ENCODE data around the gene MLLT10.

The MLLT10 gene

DNA sequence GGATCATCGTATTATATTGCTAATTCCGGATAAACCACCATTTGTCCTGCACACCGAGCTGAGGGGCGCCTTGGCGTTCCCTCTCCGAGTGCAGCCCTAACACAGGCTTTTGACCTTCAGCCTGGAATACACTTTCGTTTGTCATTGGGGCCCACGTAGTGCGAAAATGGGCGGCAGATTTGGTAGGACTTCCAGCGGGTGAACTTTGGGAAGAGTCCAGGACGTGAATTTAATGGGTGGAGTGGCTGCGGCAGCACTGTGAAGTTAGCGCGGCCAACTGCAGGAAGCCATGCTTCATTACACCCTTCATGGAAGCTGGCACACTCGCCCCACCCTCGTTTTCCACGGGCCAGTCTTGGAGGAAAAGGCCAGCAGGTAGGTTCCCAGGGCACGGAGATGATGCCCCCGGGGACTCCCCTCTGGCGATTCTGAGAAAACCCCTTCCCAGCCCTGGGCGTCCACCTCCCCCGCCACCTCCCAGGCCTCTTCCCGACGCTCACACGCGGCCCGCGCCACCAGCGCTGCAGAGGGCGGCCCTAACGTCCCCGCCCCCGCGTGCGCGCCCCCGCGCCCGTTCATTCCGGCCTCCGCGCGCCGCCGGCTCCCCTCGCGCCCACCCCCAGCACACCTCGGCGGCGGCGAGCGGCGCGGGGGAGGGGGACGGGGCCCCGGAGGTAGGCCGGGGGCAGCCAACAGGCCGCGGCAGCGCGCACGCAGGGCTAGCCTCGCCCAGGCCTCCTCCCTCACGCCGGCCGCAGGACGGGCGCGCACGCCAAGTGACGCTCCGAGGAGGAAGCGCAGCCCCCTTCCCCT is at the start of gene MLLT10:
Gene MLLT10, plus strand, starts transcription at position 766 of the 813 bp plus-strand sequence. CDS start 413 bp downstream, outside the sequence.
- Mint-ChIP-seq H3K4me3 (peak within 1 kb of the TSS; percentile 83), H3K27me3 (peaks cover 6% of the 10 kb centered on the region), H3K27ac (peak within 1 kb of the TSS; percentile 88), H3K9me3 (no peaks in the 10 kb centered on the region), H3K36me3 (ENCODE audit: low read depth) (peaks cover 14% of the 10 kb centered on the region), H3K4me1 (peaks cover 26% of the 10 kb centered on the region)
- DNase-seq (peak; percentile 89), ATAC-seq (peak; percentile 93)

DNA sequence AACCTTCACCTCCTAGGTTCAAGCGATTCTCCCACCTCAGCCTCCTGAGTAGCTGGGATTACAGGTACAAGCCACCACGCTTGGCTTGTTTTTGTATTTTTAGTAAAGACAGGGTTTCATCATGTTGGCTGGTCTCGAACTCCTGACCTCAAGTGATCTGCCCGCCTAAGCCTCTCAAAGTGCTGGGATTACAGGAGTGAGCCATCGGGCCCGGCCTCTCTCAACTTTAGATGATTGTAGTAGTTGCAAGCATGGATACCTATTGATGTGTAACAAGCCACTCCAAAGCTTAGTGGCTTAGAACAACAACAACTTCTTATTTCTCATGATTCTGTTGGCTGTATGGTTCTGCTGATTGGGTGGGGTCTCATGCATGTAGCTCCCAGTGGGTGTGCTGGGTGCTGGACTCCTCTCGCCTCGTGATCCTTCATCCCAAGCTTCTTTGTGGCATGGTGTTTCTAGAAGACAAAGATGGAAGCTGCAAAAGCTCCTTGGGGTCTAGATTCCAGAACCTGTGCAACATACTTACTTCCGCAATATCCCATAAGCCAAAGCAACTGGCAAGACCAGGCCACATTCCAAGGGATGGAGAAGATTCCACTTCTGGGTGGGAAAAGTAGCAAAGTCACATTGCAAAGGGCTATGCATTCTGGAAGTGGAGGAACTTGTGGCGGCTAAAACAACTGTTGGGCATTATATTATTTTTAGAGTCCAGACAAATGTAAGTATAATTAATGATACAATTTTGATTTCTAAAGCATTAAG is 46.4 kb upstream of the MLLT10 start:
- H3K4me3 Mint-ChIP-seq, result no peak overlapping the region
- H3K36me3 Mint-ChIP-seq (ENCODE audit: low read depth), result no peaks in the 10 kb centered on the region
- ATAC-seq (no peak), DNase-seq (no peak)
- no peak overlapping the region for H3K27ac Mint-ChIP-seq
- peaks cover 16% of the 10 kb centered on the region for H3K27me3 Mint-ChIP-seq
- no peaks in the 10 kb centered on the region for H3K9me3 Mint-ChIP-seq
- H3K4me1 Mint-ChIP-seq, result no peaks in the 10 kb centered on the region

- H3K27me3 Mint-ChIP-seq, result peaks cover 19% of the 10 kb centered on the region
- no peaks in the 10 kb centered on the region for H3K9me3 Mint-ChIP-seq
- ATAC-seq, result no peak
- no peak overlapping the region for H3K4me3 Mint-ChIP-seq
- H3K27ac Mint-ChIP-seq, result no peak overlapping the region
- H3K4me1 Mint-ChIP-seq, result no peaks in the 10 kb centered on the region
- no peak for DNase-seq
- H3K36me3 Mint-ChIP-seq (ENCODE audit: low read depth), result no peaks in the 10 kb centered on the region
These were observed 45.6 kb upstream of the MLLT10 start for GRCh38 chr10:21488246-21488956.

GRCh38 chr10:21488957-21489446 is 45.0 kb upstream of the MLLT10 start:
- ATAC-seq (no peak), DNase-seq (no peak)
- H3K36me3 Mint-ChIP-seq (ENCODE audit: low read depth), result no peaks in the 10 kb centered on the region
- peaks cover 1% of the 10 kb centered on the region for H3K4me1 Mint-ChIP-seq
- no peak overlapping the region for H3K4me3 Mint-ChIP-seq
- peaks cover 25% of the 10 kb centered on the region for H3K27me3 Mint-ChIP-seq
- no peak overlapping the region for H3K27ac Mint-ChIP-seq
- no peaks in the 10 kb centered on the region for H3K9me3 Mint-ChIP-seq

DNA sequence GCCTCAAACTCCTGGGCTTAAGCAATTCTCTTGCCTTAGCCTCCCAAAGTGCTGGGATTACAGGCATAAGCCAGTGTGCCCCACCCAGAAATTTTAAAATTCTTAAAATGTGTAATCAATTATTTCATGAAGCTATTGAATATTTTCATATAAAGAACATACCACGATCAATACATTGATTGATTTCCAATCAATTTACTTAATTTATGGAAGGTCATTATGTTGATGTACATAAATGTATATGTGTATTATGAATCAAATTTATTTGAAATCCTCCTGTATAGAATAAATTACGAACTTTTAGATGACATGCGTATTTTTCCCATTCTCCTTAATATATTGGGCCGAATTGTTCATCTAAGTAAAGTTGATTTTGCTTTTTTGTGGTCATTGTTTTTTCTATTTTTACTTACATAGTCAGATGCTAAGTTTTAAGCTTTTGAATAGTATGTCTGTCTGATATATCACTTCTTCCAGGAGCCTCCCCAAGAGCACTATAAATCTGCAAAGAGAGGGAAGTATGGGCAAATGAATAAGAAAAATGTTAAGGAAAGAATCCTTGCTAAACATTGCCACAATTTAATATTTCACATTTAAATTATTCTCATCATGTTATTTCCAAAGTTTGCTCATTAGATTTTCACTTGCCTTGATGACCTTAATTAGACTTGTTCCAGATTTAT is 43.9 kb upstream of the MLLT10 start:
- no peak for ATAC-seq
- Mint-ChIP-seq H3K9me3 (no peaks in the 10 kb centered on the region), H3K4me1 (peaks cover 6% of the 10 kb centered on the region), H3K36me3 (ENCODE audit: low read depth) (no peaks in the 10 kb centered on the region), H3K27me3 (peaks cover 32% of the 10 kb centered on the region), H3K4me3 (no peak overlapping the region), H3K27ac (no peak overlapping the region)
- DNase-seq, result no peak

DNA sequence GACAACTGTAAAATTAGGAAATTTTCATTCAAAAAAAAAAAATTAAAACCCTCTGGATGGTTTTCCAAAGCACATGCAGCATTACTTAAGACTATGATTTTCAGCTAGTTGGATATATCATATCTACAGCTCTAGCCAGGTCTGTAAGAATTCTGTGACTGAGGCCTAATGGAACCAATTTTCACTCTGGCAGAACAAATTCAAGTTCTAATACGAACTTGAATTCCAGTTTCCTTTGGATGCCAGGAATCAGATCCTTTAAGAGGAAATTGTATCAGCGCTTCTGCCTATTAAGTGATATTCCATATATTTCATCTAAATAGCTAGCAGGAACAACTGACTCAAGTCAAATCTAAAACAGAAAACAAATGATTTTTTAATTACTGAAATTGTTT is 43.3 kb upstream of the MLLT10 start:
- no peaks in the 10 kb centered on the region for H3K9me3 Mint-ChIP-seq
- ATAC-seq (no peak), DNase-seq (no peak)
- H3K4me3 Mint-ChIP-seq, result no peak overlapping the region
- no peak overlapping the region for H3K27ac Mint-ChIP-seq
- H3K36me3 Mint-ChIP-seq (ENCODE audit: low read depth), result no peaks in the 10 kb centered on the region
- H3K4me1 Mint-ChIP-seq, result peaks cover 10% of the 10 kb centered on the region
- peaks cover 36% of the 10 kb centered on the region for H3K27me3 Mint-ChIP-seq

- Mint-ChIP-seq H3K4me3 (no peak overlapping the region), H3K9me3 (no peaks in the 10 kb centered on the region), H3K4me1 (peaks cover 12% of the 10 kb centered on the region), H3K36me3 (ENCODE audit: low read depth) (no peaks in the 10 kb centered on the region), H3K27ac (no peak overlapping the region), H3K27me3 (peaks cover 40% of the 10 kb centered on the region)
- DNase-seq (no peak), ATAC-seq (no peak)
These were observed 41.6 kb upstream of the MLLT10 start for GRCh38 chr10:21492421-21492820.

DNA sequence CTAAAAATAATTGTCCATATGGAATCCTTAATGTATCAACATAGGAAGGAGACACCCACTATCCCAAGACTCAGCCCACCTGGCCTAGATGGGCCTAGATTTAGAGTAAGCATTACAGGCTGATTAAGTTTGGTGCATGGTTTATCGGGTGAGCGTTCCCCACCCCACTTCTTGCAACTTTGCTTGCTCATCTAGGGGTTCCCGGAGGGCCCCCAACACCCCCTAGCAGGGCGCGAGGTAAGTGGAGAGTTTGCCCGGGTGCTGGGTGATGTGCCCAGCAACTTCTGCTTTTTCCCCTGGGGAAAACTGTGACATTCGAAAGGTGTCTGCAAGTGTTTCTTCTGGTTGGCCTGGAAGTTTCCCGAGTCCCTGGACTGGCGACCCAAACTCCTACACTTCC is 40.2 kb upstream of the MLLT10 start:
- Mint-ChIP-seq H3K4me3 (peak overlapping the region; percentile 66), H3K36me3 (ENCODE audit: low read depth) (no peaks in the 10 kb centered on the region), H3K9me3 (no peaks in the 10 kb centered on the region), H3K27me3 (peaks cover 53% of the 10 kb centered on the region), H3K4me1 (peaks cover 15% of the 10 kb centered on the region), H3K27ac (no peak overlapping the region)
- no peak for DNase-seq
- no peak for ATAC-seq

DNA sequence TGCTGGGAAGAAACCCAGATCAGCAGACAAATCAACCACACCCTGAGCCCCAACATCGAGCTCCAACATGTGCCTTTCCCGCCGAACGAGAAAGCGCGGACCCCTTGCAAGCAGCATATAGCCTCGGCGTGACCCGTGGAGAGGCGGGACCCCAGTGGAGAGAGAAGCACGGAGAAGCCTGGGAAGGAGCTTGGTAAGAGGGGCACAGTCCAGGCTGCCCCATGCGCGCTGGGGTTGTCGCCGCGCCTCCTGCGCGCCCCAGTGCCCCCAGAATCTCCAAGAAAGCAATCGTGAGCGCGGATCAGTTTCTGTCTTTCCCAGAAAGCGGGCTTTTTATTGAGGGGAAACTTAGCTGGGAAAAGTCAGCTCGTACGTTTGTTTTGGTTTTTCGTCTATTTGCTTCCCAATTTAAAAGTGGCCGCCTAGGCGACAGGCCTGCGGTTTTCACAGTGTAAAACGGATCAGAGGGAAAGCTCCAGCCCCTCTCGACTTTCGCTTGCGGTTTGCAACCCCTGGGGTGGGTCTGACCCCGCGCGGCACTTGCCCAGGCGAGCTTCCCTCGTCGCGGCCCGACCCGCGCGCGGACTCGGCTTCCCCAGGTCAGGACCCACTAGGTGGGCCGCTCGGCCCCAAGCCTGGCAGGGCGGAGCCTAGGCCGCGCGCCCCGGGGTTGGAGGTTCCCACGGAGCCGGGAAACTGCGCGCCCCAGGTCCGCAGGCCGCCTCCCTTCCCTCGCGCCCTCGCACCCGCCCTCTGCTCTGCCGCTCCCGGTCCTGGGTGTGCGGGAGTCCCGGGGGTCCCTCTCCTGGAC is 39.6 kb upstream of the MLLT10 start:
- H3K4me3 Mint-ChIP-seq, result peak overlapping the region; percentile 80
- no peak for ATAC-seq
- H3K4me1 Mint-ChIP-seq, result peaks cover 15% of the 10 kb centered on the region
- H3K36me3 Mint-ChIP-seq (ENCODE audit: low read depth), result no peaks in the 10 kb centered on the region
- peak; percentile 31 for DNase-seq
- peaks cover 59% of the 10 kb centered on the region for H3K27me3 Mint-ChIP-seq
- H3K9me3 Mint-ChIP-seq, result no peaks in the 10 kb centered on the region
- H3K27ac Mint-ChIP-seq, result no peak overlapping the region

GRCh38 chr10:21495002-21495751 is 38.9 kb upstream of the MLLT10 start:
- Mint-ChIP-seq H3K4me3 (peak overlapping the region; percentile 80), H3K4me1 (peaks cover 15% of the 10 kb centered on the region), H3K27me3 (peaks cover 65% of the 10 kb centered on the region), H3K27ac (peak overlapping the region; percentile 39), H3K36me3 (ENCODE audit: low read depth) (no peaks in the 10 kb centered on the region), H3K9me3 (no peaks in the 10 kb centered on the region)
- DNase-seq, result no peak
- no peak for ATAC-seq

DNA sequence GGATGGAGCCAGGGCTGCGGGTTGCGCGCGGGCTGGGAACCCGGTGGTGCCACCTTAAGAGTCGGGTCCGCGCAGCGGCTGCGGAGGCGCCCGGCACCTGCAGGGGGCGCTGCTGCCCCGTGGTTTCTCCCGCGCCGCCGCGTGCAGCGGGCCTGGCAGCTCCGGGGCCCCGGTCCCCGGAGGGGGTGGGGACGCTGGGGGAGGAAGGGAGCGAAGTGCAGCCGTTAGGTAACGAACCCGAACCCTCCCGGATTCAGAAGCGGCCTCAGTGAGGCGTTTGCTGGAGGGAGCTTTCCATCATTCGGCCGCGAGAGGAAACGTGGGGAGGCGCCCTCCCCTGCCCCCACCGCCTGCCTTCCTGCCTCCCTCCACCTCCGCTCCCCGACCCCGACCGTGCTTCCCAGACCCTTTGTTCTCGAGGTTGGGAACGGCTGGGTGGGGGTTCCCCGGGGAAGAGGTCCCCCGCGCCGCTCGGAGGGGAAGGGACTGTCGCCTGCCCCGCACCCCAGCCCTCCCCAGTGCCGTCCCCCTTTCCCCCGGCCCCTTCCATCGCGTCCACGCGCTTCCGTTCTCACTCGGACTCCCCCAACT is 38.2 kb upstream of the MLLT10 start:
- Mint-ChIP-seq H3K27ac (no peak overlapping the region), H3K9me3 (no peaks in the 10 kb centered on the region), H3K4me1 (peaks cover 15% of the 10 kb centered on the region), H3K4me3 (peak overlapping the region; percentile 80), H3K27me3 (peaks cover 68% of the 10 kb centered on the region), H3K36me3 (ENCODE audit: low read depth) (no peaks in the 10 kb centered on the region)
- ATAC-seq (peak; percentile 85), DNase-seq (peak; percentile 90)

DNA sequence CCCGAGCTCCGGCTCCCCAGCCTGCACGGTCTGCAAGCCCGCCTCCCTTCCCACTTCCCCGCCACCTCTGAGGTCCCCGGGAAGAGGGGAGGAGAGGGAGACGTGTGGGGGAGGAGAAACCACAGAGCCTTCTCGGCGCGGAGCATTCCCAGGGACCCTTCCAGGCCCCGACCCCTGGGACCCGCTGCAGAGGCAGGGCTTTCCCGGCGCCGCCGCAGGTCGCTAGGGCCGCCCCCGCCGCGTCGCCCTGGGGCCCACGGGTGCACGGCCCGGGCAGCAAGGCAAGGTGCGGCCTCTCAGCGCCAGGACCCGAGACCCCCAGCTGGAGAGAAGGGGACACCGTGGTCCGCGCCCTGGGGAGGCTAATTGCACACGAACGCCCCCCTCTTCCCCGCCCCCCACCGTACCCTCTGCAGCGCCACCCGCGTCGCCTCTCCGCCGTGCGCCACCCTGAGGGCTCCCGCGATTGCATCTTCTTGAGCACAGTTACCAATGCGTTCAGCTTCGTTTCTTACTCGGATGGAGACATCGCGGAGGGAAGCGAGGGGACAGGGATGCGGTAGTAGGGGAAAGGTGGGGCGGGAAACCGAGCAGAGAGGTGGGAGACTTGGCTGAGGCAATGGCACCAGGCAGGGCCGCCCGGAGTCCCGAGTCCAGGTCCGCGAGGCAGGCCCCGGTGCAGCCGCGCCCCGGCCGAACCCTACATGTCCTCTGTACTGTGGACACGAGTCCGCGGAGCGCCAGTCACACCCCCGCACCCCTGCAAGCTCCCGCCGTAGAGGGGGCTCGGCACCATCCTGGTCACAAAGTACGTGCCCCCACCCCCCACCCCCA is 37.5 kb upstream of the MLLT10 start:
- Mint-ChIP-seq H3K36me3 (ENCODE audit: low read depth) (no peaks in the 10 kb centered on the region), H3K27ac (no peak overlapping the region), H3K27me3 (peaks cover 69% of the 10 kb centered on the region), H3K4me3 (peak overlapping the region; percentile 74), H3K4me1 (peaks cover 15% of the 10 kb centered on the region), H3K9me3 (no peaks in the 10 kb centered on the region)
- DNase-seq (peak; percentile 50), ATAC-seq (peak; percentile 64)

Measured in activated naive CD8-positive, alpha-beta T cell treated with anti-CD3 and anti-CD28 coated beads, Interleukin-2, amount 50 U/mL, for 24 hours (primary cell).